IMR-90 (cell line): ENCODE data around the gene BCL2L11.

Experiments used
- CTCF ChIP-seq: conservative IDR thresholded peaks from 2 replicates; pipeline ENCODE4 v1.5.1; 2012; ENCODE audit warnings: mild to moderate bottlenecking, low read depth, low read length, improper control_type of control experiment
- ELK1 ChIP-seq: fragments of 150-350 bp; IDR thresholded peaks from 2 replicates; pipeline ENCODE4 v1.6.1; 2016; ENCODE audit warnings: low read depth, mild to moderate bottlenecking, low read length, moderate library complexity, borderline replicate concordance
- FOS ChIP-seq: fragments of 150-350 bp; IDR thresholded peaks from 2 replicates; pipeline ENCODE4 v1.6.1; 2016; ENCODE audit warnings: low read depth, low read length
- NFE2L2 ChIP-seq: fragments of 150-350 bp; IDR thresholded peaks from 2 replicates; pipeline ENCODE4 v1.6.1; 2016; ENCODE audit warnings: low read depth, mild to moderate bottlenecking, low read length
- POLR2A ChIP-seq: IDR thresholded peaks from 2 replicates; pipeline ENCODE4 v1.6.1; 2012; ENCODE audit warnings: mild to moderate bottlenecking, low read depth, low read length

GRCh38 chr2:111117598-111118480 lies 2.9 kb upstream of the BCL2L11 start:
- no peak for TF ChIP-seq CTCF
- no peak for TF ChIP-seq ELK1
- no peak for TF ChIP-seq POLR2A
- TF ChIP-seq FOS: 0 out of 2 replicates have a peak, but pooled peaks have one; percentile 15
- no peak for TF ChIP-seq NFE2L2
